BLaER1 treated with 17β-estradiol and CSF1 and Interleukin-3, amounts not matched to agents 10 nM and 100 nM (cell line): ENCODE measurements around the gene LYPD5.
A peak's percentile ranks its signal among the peaks of the same experiment; 100 is the strongest.
"Not testable (repeated sequence)": the region's sequence is repeated elsewhere in the genome, so short reads cannot be mapped to it uniquely, and the experiment has no call there.

Experiments used
- H3K27ac ChIP-seq, 11 experiments: shearing (Covaris generic); formaldehyde crosslinking; 2 replicates each; pipeline ENCODE4 v1.8.1; 2022
- H3K27me3 ChIP-seq, 11 experiments: shearing (Covaris generic); formaldehyde crosslinking; 2 replicates each; pipeline ENCODE4 v1.8.1; 2022
- H3K36me3 ChIP-seq, 11 experiments: shearing (Covaris generic); formaldehyde crosslinking; 2 replicates each; pipeline ENCODE4 v1.8.1; 2022
- H3K4me1 ChIP-seq, 10 experiments: shearing (Covaris generic); formaldehyde crosslinking; 2 replicates each; pipeline ENCODE4 v1.8.1; 2022
- H3K4me2 ChIP-seq, 11 experiments: shearing (Covaris generic); formaldehyde crosslinking; 2 replicates each; pipeline ENCODE4 v1.8.1; 2022
- H3K4me3 ChIP-seq, 10 experiments: shearing (Covaris generic); formaldehyde crosslinking; 2 replicates each; pipeline ENCODE4 v1.8.1; 2022
- H3K9ac ChIP-seq, 11 experiments: shearing (Covaris generic); formaldehyde crosslinking; 2 replicates each; pipeline ENCODE4 v1.8.1; 2022
- H3K9me3 ChIP-seq, 11 experiments: shearing (Covaris generic); formaldehyde crosslinking; replicated peaks in 1 of 11; 2 replicates each; pipeline ENCODE4 v1.8.1; 2022
- H4K20me1 ChIP-seq, 11 experiments: shearing (Covaris generic); formaldehyde crosslinking; 2 replicates each; pipeline ENCODE4 v1.8.1; 2022
- Cebpa-rat ChIP-seq, 11 experiments: shearing (Covaris generic); IDR thresholded peaks; 2 replicates each; pipeline ENCODE4 v1.8.1; 2022

Gene LYPD5

GRCh38 chr19:43776286-43776685 is 26.0 kb downstream of the LYPD5 start:
- Histone ChIP-seq H3K4me2 (peak overlapping the region; percentile 85 to 100 (median 93)), H3K4me1 (peaks cover 70 to 86% (median 81%) of the 10 kb centered on the region in 10 experiments), H3K9ac (peak overlapping the region in 7 of 11 experiments; percentile 72 to 84 (median 80); a peak in 11 of 22 replicates), H3K4me3 (peak overlapping the region in 4 of 10 experiments; percentile 55 to 80 (median 80); a peak in 6 of 20 replicates), H4K20me1 (peaks cover 0 to 45% (median 0%) of the 10 kb centered on the region in 11 experiments; a peak in 7 of 22 replicates), H3K27me3 (no peaks in the 10 kb centered on the region), H3K36me3 (peaks cover 28 to 57% (median 39%) of the 10 kb centered on the region in 11 experiments), H3K27ac (peak overlapping the region in 9 of 11 experiments; percentile 68 to 91 (median 85); a peak in 17 of 22 replicates), H3K9me3 (no peaks in the 10 kb centered on the region)
- no peak for TF ChIP-seq Cebpa-rat (IDR thresholded peaks at IDR 0.05)

- Histone ChIP-seq H3K4me3 (no peak overlapping the region), H3K9ac (no peak overlapping the region; a peak in 1 of 22 replicates), H3K4me2 (peak overlapping the region in 8 of 11 experiments; percentile 89 to 100 (median 93); a peak in 13 of 22 replicates), H3K4me1 (peaks cover 64 to 91% (median 78%) of the 10 kb centered on the region in 10 experiments), H3K9me3 (no peaks in the 10 kb centered on the region), H4K20me1 (peaks cover 0 to 51% (median 0%) of the 10 kb centered on the region in 11 experiments; a peak in 7 of 22 replicates), H3K36me3 (peaks cover 36 to 66% (median 48%) of the 10 kb centered on the region in 11 experiments), H3K27me3 (no peaks in the 10 kb centered on the region), H3K27ac (peak overlapping the region in 4 of 11 experiments; percentile 81 to 91 (median 88); a peak in 4 of 22 replicates)
- no peak for TF ChIP-seq Cebpa-rat (IDR thresholded peaks at IDR 0.05)
These were observed 26.9 kb downstream of the LYPD5 start for GRCh38 chr19:43775299-43775890.

- Histone ChIP-seq H3K4me2 (peak overlapping the region in 4 of 11 experiments; percentile 47 to 100 (median 77); a peak in 7 of 22 replicates), H4K20me1 (peaks cover 0 to 56% (median 0%) of the 10 kb centered on the region in 11 experiments; a peak in 7 of 22 replicates), H3K36me3 (peaks cover 41 to 71% (median 53%) of the 10 kb centered on the region in 11 experiments), H3K4me1 (peaks cover 61 to 96% (median 78%) of the 10 kb centered on the region in 10 experiments)
- not testable (repeated sequence) for H3K27me3 ChIP-seq, H3K27ac ChIP-seq, H3K4me3 ChIP-seq, H3K9me3 ChIP-seq, H3K9ac ChIP-seq
These were observed 27.3 kb downstream of the LYPD5 start for GRCh38 chr19:43774940-43775258.

GRCh38 chr19:43774103-43774939 is 27.9 kb downstream of the LYPD5 start:
- Histone ChIP-seq H3K9me3 (no peaks in the 10 kb centered on the region), H3K27ac (peak overlapping the region in 2 of 11 experiments; percentile 3 to 12; a peak in 3 of 22 replicates), H3K4me3 (no peak overlapping the region), H3K9ac (0 out of 22 replicates have a peak overlapping the region, but pooled peaks of 1 of the 11 experiments have one; percentile 5), H3K27me3 (no peaks in the 10 kb centered on the region), H3K4me2 (peak overlapping the region in 8 of 11 experiments; percentile 19 to 100 (median 62); a peak in 9 of 22 replicates), H4K20me1 (peaks cover 0 to 57% (median 0%) of the 10 kb centered on the region in 11 experiments; a peak in 7 of 22 replicates), H3K4me1 (peaks cover 55 to 100% (median 77%) of the 10 kb centered on the region in 10 experiments), H3K36me3 (peaks cover 47 to 76% (median 59%) of the 10 kb centered on the region in 11 experiments)
- TF ChIP-seq Cebpa-rat (IDR thresholded peaks at IDR 0.05): no peak

- Histone ChIP-seq H3K27ac (peak overlapping the region in 1 of 11 experiments; percentile 12; a peak in 3 of 22 replicates), H3K4me1 (peaks cover 49 to 100% (median 77%) of the 10 kb centered on the region in 10 experiments), H3K4me3 (no peak overlapping the region), H3K27me3 (no peaks in the 10 kb centered on the region), H3K9ac (0 out of 22 replicates have a peak overlapping the region, but pooled peaks of 1 of the 11 experiments have one; percentile 5), H3K9me3 (no peaks in the 10 kb centered on the region), H3K4me2 (peak overlapping the region in 10 of 11 experiments; percentile 19 to 100 (median 52); a peak in 13 of 22 replicates), H4K20me1 (peaks cover 0 to 57% (median 0%) of the 10 kb centered on the region in 11 experiments; a peak in 7 of 22 replicates), H3K36me3 (peaks cover 53 to 82% (median 65%) of the 10 kb centered on the region in 11 experiments)
- no peak for TF ChIP-seq Cebpa-rat (IDR thresholded peaks at IDR 0.05)
These were observed 28.5 kb downstream of the LYPD5 start for GRCh38 chr19:43773725-43774102.

- no peak for TF ChIP-seq Cebpa-rat (IDR thresholded peaks at IDR 0.05)
- Histone ChIP-seq H3K4me3 (no peak overlapping the region; a peak in 1 of 20 replicates), H3K9me3 (no peaks in the 10 kb centered on the region), H3K27me3 (no peaks in the 10 kb centered on the region), H3K9ac (peak overlapping the region in 7 of 11 experiments; percentile 8 to 55 (median 27); a peak in 4 of 22 replicates), H3K4me1 (peaks cover 51 to 100% (median 77%) of the 10 kb centered on the region in 10 experiments), H3K27ac (peak overlapping the region in 5 of 11 experiments; percentile 25 to 90 (median 42); a peak in 7 of 22 replicates), H3K36me3 (peaks cover 67 to 83% (median 77%) of the 10 kb centered on the region in 11 experiments), H3K4me2 (peak overlapping the region in 8 of 11 experiments; percentile 91 to 97 (median 92); a peak in 14 of 22 replicates), H4K20me1 (peaks cover 0 to 40% (median 0%) of the 10 kb centered on the region in 11 experiments; a peak in 6 of 22 replicates)
These were observed 33.0 kb downstream of the LYPD5 start for GRCh38 chr19:43769256-43769655.

GRCh38 chr19:43768273-43769050 is 33.8 kb downstream of the LYPD5 start:
- TF ChIP-seq Cebpa-rat (IDR thresholded peaks at IDR 0.05): no peak
- H3K4me3 ChIP-seq: no peak overlapping the region; a peak in 1 of 20 replicates
- no peaks in the 10 kb centered on the region for H3K27me3 ChIP-seq
- peaks cover 50 to 100% (median 78%) of the 10 kb centered on the region in 10 experiments for H3K4me1 ChIP-seq
- peak overlapping the region in 8 of 11 experiments; percentile 8 to 55 (median 29); a peak in 9 of 22 replicates for H3K9ac ChIP-seq
- peak overlapping the region in 7 of 11 experiments; percentile 23 to 90 (median 43); a peak in 15 of 22 replicates for H3K27ac ChIP-seq
- H3K36me3 ChIP-seq: peaks cover 59 to 75% (median 69%) of the 10 kb centered on the region in 11 experiments; a peak in 21 of 22 replicates
- H4K20me1 ChIP-seq: peaks cover 0 to 32% (median 0%) of the 10 kb centered on the region in 11 experiments; a peak in 4 of 22 replicates
- no peaks in the 10 kb centered on the region for H3K9me3 ChIP-seq
- peak overlapping the region in 9 of 11 experiments; percentile 6 to 97 (median 92); a peak in 16 of 22 replicates for H3K4me2 ChIP-seq
